Measurements from ENCODE around the gene SHOC1. TPM values are rescaled to one million over a fixed set of nuclear protein-coding genes. Genes with fewer than 3 reads are reported as not detected.

Gene SHOC1
- total and polyA plus RNA-seq, 10 donors: 0.07 TPM; not detected in 9

DNA sequence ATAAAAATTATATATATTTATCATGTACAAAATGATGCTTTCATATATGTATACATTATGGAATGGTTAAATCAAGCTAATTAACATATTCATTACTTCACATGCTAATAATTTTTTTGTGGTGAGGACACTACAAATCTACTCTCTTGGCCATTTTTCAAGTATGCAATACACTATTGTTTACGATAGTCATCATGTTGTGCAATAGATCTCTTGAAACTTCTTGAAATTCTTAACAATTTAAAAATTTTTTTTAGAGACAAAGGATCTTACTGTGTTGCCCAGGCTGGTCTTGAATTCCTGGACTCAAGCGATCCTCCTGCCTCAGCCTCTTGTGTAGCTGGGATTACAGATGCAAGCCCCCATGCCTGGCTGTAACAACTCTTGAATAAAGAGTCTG, 45.2 kb upstream of the SHOC1 start:
- no peak for DNase-seq
- H3K27me3 ChIP-seq (replicated peaks in 1 of 7): no peaks in the 10 kb centered on the region
- H3K4me3 ChIP-seq: no peak overlapping the region
- no peaks in the 10 kb centered on the region for H3K36me3 ChIP-seq
- no peaks in the 10 kb centered on the region for H3K9me3 ChIP-seq
- H3K4me1 ChIP-seq: peaks cover 3 to 69% (median 30%) of the 10 kb centered on the region in 6 donors
- intact Hi-C loops (cut with DNase I; ENCODE audit: low total_unique reads): loop anchor here (10.0 kb wide), 1 partner anchor 45 kb away; no protein-coding TSS in a partner anchor
- TF ChIP-seq, protein P1, sequence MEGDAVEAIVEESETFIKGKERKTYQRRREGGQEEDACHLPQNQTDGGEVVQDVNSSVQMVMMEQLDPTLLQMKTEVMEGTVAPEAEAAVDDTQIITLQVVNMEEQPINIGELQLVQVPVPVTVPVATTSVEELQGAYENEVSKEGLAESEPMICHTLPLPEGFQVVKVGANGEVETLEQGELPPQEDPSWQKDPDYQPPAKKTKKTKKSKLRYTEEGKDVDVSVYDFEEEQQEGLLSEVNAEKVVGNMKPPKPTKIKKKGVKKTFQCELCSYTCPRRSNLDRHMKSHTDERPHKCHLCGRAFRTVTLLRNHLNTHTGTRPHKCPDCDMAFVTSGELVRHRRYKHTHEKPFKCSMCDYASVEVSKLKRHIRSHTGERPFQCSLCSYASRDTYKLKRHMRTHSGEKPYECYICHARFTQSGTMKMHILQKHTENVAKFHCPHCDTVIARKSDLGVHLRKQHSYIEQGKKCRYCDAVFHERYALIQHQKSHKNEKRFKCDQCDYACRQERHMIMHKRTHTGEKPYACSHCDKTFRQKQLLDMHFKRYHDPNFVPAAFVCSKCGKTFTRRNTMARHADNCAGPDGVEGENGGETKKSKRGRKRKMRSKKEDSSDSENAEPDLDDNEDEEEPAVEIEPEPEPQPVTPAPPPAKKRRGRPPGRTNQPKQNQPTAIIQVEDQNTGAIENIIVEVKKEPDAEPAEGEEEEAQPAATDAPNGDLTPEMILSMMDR (IDR thresholded peaks at IDR 0.05 in 8 of 11, conservative IDR thresholded peaks at IDR 0.05 in 3 of 11): no peak
- no peak for TF ChIP-seq POLR2AphosphoS5 (IDR thresholded peaks at IDR 0.05)
- no peak for TF ChIP-seq POLR2A (IDR thresholded peaks at IDR 0.05)
- WGBS, 5 donors: 53 to 80% (median 77%) methylated on average over 2 of the region's 2 CpGs
- H3K27ac ChIP-seq: peak overlapping the region in 7 of 8 donors; percentile 73 to 86 (median 79)

DNA sequence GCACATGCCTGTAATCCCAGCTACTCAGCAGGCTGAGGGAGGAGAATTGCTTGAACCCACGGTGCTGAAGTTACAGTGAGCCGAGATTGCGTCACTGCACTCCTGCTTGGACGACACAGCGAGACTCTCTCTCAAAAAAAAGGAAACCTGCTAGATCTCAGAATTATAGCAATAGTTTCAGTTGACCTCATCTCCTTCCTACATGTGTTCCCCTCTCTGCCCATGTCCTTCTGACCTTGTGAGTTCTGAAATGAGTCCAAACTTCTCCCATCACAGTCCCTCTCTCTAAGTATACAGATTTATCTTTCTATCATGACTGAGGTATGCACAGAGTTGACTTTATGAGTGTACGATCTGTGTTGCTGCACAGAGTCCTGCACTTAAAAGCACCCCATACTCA, 44.6 kb upstream of the SHOC1 start:
- WGBS, 5 donors: 17 to 55% (median 29%) methylated on average over 6 of the region's 6 CpGs
- Histone ChIP-seq H3K27me3 (replicated peaks in 1 of 7) (no peaks in the 10 kb centered on the region), H3K9me3 (no peaks in the 10 kb centered on the region), H3K27ac (peak overlapping the region; percentile 28 to 86 (median 78)), H3K36me3 (no peaks in the 10 kb centered on the region), H3K4me1 (peaks cover 3 to 67% (median 30%) of the 10 kb centered on the region in 6 donors), H3K4me3 (peak overlapping the region in 1 of 8 donors; percentile 19)
- intact Hi-C loops (cut with DNase I; ENCODE audit: low total_unique reads): loop anchor here (10.0 kb wide), 1 partner anchor 45 kb away; no protein-coding TSS in a partner anchor
- peak; percentile 79 for DNase-seq
- no peak for TF ChIP-seq POLR2A (IDR thresholded peaks at IDR 0.05)
- TF ChIP-seq, protein P1 (IDR thresholded peaks at IDR 0.05 in 8 of 11, conservative IDR thresholded peaks at IDR 0.05 in 3 of 11): no peak
- peak in 2 of 3 donors; percentile 25 to 63 for TF ChIP-seq POLR2AphosphoS5 (IDR thresholded peaks at IDR 0.05)

DNA sequence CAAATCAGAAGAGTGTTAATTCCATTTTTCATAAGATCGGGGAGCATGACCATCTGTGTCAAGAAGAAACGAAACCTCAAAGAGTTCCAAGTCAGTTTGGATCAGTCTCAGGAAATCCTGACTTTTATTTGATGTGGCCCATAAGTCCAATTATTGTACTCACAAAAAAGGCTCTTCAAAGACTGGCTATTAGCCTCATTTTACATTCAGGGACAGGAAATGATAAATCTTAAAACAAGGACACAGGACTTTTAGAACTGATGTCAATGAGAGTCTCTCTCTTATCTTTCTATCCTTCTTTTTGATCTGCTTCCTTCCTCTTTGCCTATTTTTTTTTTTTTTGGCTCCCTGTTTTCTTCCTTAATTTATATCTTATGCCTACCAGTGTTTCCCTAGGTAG, 43.7 kb upstream of the SHOC1 start:
- no peaks in the 10 kb centered on the region for H3K36me3 ChIP-seq
- H3K4me3 ChIP-seq: no peak overlapping the region
- TF ChIP-seq POLR2A (IDR thresholded peaks at IDR 0.05) (no peak), POLR2AphosphoS5 (IDR thresholded peaks at IDR 0.05) (no peak)
- TF ChIP-seq, protein P1 (IDR thresholded peaks at IDR 0.05 in 8 of 11, conservative IDR thresholded peaks at IDR 0.05 in 3 of 11): no peak
- intact Hi-C loops (cut with DNase I; ENCODE audit: low total_unique reads): loop anchor here (10.0 kb wide), 1 partner anchor 46 kb away; no protein-coding TSS in a partner anchor
- peak overlapping the region in 7 of 8 donors; percentile 73 to 86 (median 79) for H3K27ac ChIP-seq
- H3K4me1 ChIP-seq: peaks cover 3 to 58% (median 28%) of the 10 kb centered on the region in 6 donors
- DNase-seq: no peak
- no peaks in the 10 kb centered on the region for H3K9me3 ChIP-seq
- no peaks in the 10 kb centered on the region for H3K27me3 ChIP-seq (replicated peaks in 1 of 7)
- 9 to 19% (median 13%) methylated on average over 2 of the region's 2 CpGs for WGBS, 5 donors

GRCh38 chr9:111836311-111836710, 41.6 kb upstream of the SHOC1 start:
- peaks cover 3 to 38% (median 22%) of the 10 kb centered on the region in 6 donors for H3K4me1 ChIP-seq
- no peak overlapping the region for H3K27ac ChIP-seq
- H3K27me3 ChIP-seq (replicated peaks in 1 of 7): no peaks in the 10 kb centered on the region
- H3K9me3 ChIP-seq: no peaks in the 10 kb centered on the region
- no peak for DNase-seq
- H3K4me3 ChIP-seq: no peak overlapping the region
- no peaks in the 10 kb centered on the region for H3K36me3 ChIP-seq
- WGBS, 5 donors: 79 to 88% (median 86%) methylated on average over 2 of the region's 2 CpGs
- TF ChIP-seq POLR2AphosphoS5 (IDR thresholded peaks at IDR 0.05) (no peak), POLR2A (IDR thresholded peaks at IDR 0.05) (no peak)
- TF ChIP-seq, protein P1 (IDR thresholded peaks at IDR 0.05 in 8 of 11, conservative IDR thresholded peaks at IDR 0.05 in 3 of 11): no peak
- intact Hi-C loops (cut with DNase I; ENCODE audit: low total_unique reads): loop anchor here (10.0 kb wide), 1 partner anchor 48 kb away; no protein-coding TSS in a partner anchor

All from spleen (tissue), 11 donors.